IPS DF 6.9 (cell line): Measurements from ENCODE around the gene NKD2.

Experiments
- DNase-seq: peaks from one replicate; pipeline ENCODE4 v3.0.0-alpha.2; 2013; ENCODE audit warnings: low read depth, low spot score
- H3K27ac ChIP-seq: one replicate; pipeline ENCODE4 v1.5.1; 2013; ENCODE audit warnings: low read length, control low read depth
- H3K27me3 ChIP-seq: 2 replicates; pipeline ENCODE4 v1.6.1; 2013; ENCODE audit warnings: mild to moderate bottlenecking, low read length; ENCODE audit not compliant: control insufficient read depth, insufficient read depth
- H3K36me3 ChIP-seq: 2 replicates; pipeline ENCODE4 v1.6.1; 2013; ENCODE audit warnings: low read length; ENCODE audit not compliant: control insufficient read depth, insufficient read depth
- H3K4me1 ChIP-seq: 2 replicates; pipeline ENCODE4 v1.6.1; 2013; ENCODE audit warnings: low read length; ENCODE audit not compliant: control insufficient read depth, insufficient read depth
- H3K4me3 ChIP-seq: 2 replicates; pipeline ENCODE4 v1.5.1; 2013; ENCODE audit warnings: mild to moderate bottlenecking, low read length
- H3K9me3 ChIP-seq: 2 replicates; pipeline ENCODE4 v1.6.1; 2013; ENCODE audit warnings: low read length, inconsistent platforms; ENCODE audit not compliant: control insufficient read depth, insufficient read depth
- WGBS: extraction: QIAGEN DNeasy Blood & Tissue Kit; methylation state at CpG from one replicate; pipeline ENCODE4 v1.1.7; 2013; ENCODE audit warnings: mixed read lengths, missing lambda C conversion rate; ENCODE audit not compliant: insufficient read length, insufficient coverage; 5-methylcytosine and 5-hydroxymethylcytosine counted together

The NKD2 gene

GRCh38 chr5:1029282-1029944 lies 20.8 kb downstream of the NKD2 start:
- Histone ChIP-seq H3K4me3 (no peak overlapping the region), H3K36me3 (no peaks in the 10 kb centered on the region), H3K27me3 (no peaks in the 10 kb centered on the region), H3K4me1 (peaks cover 2% of the 10 kb centered on the region; the same call in 1 of the 2 replicates), H3K9me3 (no peaks in the 10 kb centered on the region), H3K27ac (no peak overlapping the region)
- no peak for DNase-seq
- no CpG with 5 or more reads among the region's 24 CpGs for WGBS

- Histone ChIP-seq H3K4me3 (no peak overlapping the region), H3K27ac (no peak overlapping the region), H3K9me3 (no peaks in the 10 kb centered on the region), H3K36me3 (no peaks in the 10 kb centered on the region), H3K4me1 (peaks cover 2% of the 10 kb centered on the region; the same call in 1 of the 2 replicates), H3K27me3 (no peaks in the 10 kb centered on the region)
- DNase-seq = no peak
- no CpG with 5 or more reads among the region's 10 CpGs for WGBS
Measured at GRCh38 chr5:1029945-1030625, 21.5 kb downstream of the NKD2 start.

GRCh38 chr5:1030801-1031271 lies 22.2 kb downstream of the NKD2 start:
- WGBS = no CpG with 5 or more reads among the region's 10 CpGs
- H3K9me3 ChIP-seq = no peaks in the 10 kb centered on the region

GRCh38 chr5:1031306-1031959 lies 22.8 kb downstream of the NKD2 start:
- Histone ChIP-seq H3K36me3 (no peaks in the 10 kb centered on the region), H3K9me3 (no peaks in the 10 kb centered on the region), H3K27ac (no peak overlapping the region), H3K27me3 (no peaks in the 10 kb centered on the region), H3K4me3 (no peak overlapping the region), H3K4me1 (peaks cover 2% of the 10 kb centered on the region; the same call in 1 of the 2 replicates)
- DNase-seq = no peak
- no CpG with 5 or more reads among the region's 19 CpGs for WGBS

More at GRCh38 chr5:1030801-1031271, 22.2 kb downstream of the NKD2 start:
- peaks cover 2% of the 10 kb centered on the region; the same call in 1 of the 2 replicates for H3K4me1 ChIP-seq
- H3K4me3 ChIP-seq = no peak overlapping the region
- H3K36me3 ChIP-seq = no peaks in the 10 kb centered on the region
- DNase-seq = no peak
- H3K27me3 ChIP-seq = no peaks in the 10 kb centered on the region
- no peak overlapping the region for H3K27ac ChIP-seq

- H3K36me3 ChIP-seq = no peaks in the 10 kb centered on the region
Measured at GRCh38 chr5:1032011-1032410, 23.4 kb downstream of the NKD2 start.

GRCh38 chr5:1032551-1033027 lies 24.0 kb downstream of the NKD2 start:
- H3K4me1 ChIP-seq = peaks cover 2% of the 10 kb centered on the region; the same call in 1 of the 2 replicates
- no peaks in the 10 kb centered on the region for H3K27me3 ChIP-seq
- no peaks in the 10 kb centered on the region for H3K36me3 ChIP-seq
- H3K4me3 ChIP-seq = no peak overlapping the region
- no CpG with 5 or more reads among the region's 14 CpGs for WGBS
- DNase-seq = no peak
- no peaks in the 10 kb centered on the region for H3K9me3 ChIP-seq
- no peak overlapping the region for H3K27ac ChIP-seq

More at GRCh38 chr5:1032011-1032410, 23.4 kb downstream of the NKD2 start:
- Histone ChIP-seq H3K4me3 (no peak overlapping the region), H3K4me1 (peaks cover 2% of the 10 kb centered on the region; the same call in 1 of the 2 replicates), H3K9me3 (no peaks in the 10 kb centered on the region), H3K27ac (no peak overlapping the region), H3K27me3 (no peaks in the 10 kb centered on the region)
- WGBS = no CpG with 5 or more reads among the region's 16 CpGs
- DNase-seq = no peak

GRCh38 chr5:1033178-1033577 lies 24.6 kb downstream of the NKD2 start:
- Histone ChIP-seq H3K9me3 (no peaks in the 10 kb centered on the region), H3K4me3 (no peak overlapping the region), H3K27ac (no peak overlapping the region), H3K4me1 (peaks cover 2% of the 10 kb centered on the region; the same call in 1 of the 2 replicates), H3K27me3 (no peaks in the 10 kb centered on the region), H3K36me3 (no peaks in the 10 kb centered on the region)
- no peak for DNase-seq
- no CpG with 5 or more reads among the region's 26 CpGs for WGBS

- Histone ChIP-seq H3K9me3 (no peaks in the 10 kb centered on the region), H3K4me1 (peaks cover 2% of the 10 kb centered on the region; the same call in 1 of the 2 replicates), H3K27ac (no peak overlapping the region), H3K27me3 (no peaks in the 10 kb centered on the region), H3K4me3 (no peak overlapping the region), H3K36me3 (no peaks in the 10 kb centered on the region)
- no CpG with 5 or more reads among the region's 29 CpGs for WGBS
- no peak for DNase-seq
Measured at GRCh38 chr5:1033606-1034420, 25.2 kb downstream of the NKD2 start.

- Histone ChIP-seq H3K27ac (no peak overlapping the region), H3K27me3 (no peaks in the 10 kb centered on the region), H3K4me1 (peaks cover 2% of the 10 kb centered on the region; the same call in 1 of the 2 replicates), H3K9me3 (no peaks in the 10 kb centered on the region), H3K36me3 (no peaks in the 10 kb centered on the region), H3K4me3 (no peak overlapping the region)
- no peak for DNase-seq
- no CpG with 5 or more reads among the region's 17 CpGs for WGBS
Measured at GRCh38 chr5:1034421-1034905, 25.9 kb downstream of the NKD2 start.
